ENCODE measurements around the gene CEP83. TPM values are rescaled to one million over a fixed set of nuclear protein-coding genes. Genes with fewer than 3 reads are reported as not detected.
"Not testable (repeated sequence)": the region's sequence is repeated elsewhere in the genome, so short reads cannot be mapped to it uniquely, and the experiment has no call there.

Gene CEP83
- total RNA-seq, 2 experiments from 2014 or later = 14.0 to 17.1 TPM

DNA sequence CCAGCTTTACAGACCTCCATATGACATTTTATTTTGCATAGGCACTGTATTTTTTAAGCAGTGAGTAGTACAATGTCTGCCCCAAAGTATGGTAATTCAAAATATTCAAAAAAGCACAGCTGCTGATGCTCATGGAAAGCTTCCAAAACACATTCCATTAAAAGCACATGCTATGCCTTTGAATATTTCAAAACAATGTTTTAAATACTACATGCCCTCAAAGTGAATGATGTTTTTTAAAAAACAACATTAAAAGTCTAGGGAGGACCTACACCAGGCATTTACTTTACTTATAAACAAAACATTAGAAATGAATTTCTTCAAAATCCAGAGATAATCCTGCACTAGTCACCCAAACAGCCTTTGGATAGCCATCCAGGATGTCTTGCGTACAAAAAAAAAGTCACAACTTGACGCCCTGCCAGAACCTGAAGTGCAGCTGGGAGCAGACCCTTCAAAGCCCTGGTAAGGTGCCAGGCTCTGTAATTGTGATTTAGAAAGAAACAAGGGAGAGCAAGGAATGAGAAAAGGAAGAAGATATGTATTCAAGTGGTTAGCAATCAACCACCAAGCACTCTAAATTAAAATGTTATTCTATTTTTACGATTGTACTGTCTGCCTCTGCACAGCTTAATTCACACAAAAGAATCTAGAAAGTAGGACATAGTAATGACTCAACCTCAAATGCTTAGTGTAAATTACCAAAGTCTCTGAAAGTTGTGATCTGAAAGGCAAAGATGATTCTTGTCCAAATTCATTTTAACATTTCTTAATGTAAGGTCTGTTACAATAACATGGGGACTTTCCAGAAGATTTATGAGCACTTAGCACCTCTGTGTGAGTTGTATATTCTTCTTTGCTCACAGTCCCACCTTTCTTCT lies 31.9 kb downstream of the CEP83 start:
- Mint-ChIP-seq H3K27ac (peak overlapping the region; percentile 3), H3K4me1 (peaks cover 7% of the 10 kb centered on the region), H3K27me3 (no peaks in the 10 kb centered on the region), H3K36me3 (ENCODE audit: low read depth) (peaks cover 56% of the 10 kb centered on the region), H3K9me3 (peaks cover 46% of the 10 kb centered on the region), H3K4me3 (no peak overlapping the region)
- CTCF ChIA-PET = no interaction called here
- no peak for DNase-seq
- POLR2A ChIA-PET = no interaction called here

DNA sequence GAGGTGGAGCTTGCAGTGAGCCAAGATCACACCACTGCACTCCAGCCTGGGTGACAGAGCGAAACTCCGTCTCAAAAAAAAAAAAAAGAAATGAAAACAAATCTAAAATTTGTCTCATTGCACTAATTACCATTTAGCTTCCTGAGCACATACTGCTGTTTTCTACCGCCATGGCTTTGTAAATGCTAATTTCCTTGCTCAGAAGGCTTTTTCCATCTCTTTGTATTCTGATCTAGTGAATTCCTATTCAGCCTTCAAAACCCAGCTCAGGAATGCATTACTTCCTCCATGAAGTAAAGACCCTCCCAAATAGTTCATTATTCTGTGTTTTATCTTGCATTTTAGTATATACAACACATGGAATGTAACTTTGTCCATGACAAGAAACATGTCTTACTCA lies 33.6 kb downstream of the CEP83 start:
- Mint-ChIP-seq H3K27ac (no peak overlapping the region), H3K4me1 (peaks cover 7% of the 10 kb centered on the region), H3K36me3 (ENCODE audit: low read depth) (peaks cover 54% of the 10 kb centered on the region), H3K9me3 (peaks cover 55% of the 10 kb centered on the region), H3K27me3 (no peaks in the 10 kb centered on the region), H3K4me3 (no peak overlapping the region)
- no peak for DNase-seq
- CTCF ChIA-PET = interaction anchor here (0.9 kb wide), 1 partner anchor 10 kb away, joined by 3 read pairs; no protein-coding TSS in a partner anchor
- POLR2A ChIA-PET = no interaction called here

DNA sequence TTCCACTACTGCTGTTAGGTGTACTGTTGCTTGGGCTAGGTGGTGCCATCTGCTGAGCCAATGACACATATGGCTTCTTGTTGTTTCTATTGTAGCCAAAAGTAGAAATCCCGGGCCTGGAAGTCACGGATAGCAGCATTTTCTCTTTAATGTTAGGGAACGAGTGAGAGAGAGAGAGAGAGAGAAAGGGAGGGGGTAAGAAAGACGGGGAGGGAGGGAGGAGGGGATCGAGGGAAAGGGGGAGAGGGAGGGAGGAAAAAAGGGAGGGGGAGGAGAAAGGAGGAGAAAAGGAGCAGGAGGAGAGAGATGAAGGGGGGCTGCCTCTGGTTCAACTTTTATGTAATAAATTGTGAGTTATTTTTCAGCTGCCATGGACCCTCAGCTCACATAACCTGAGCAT lies 34.8 kb downstream of the CEP83 start:
- H3K27me3 Mint-ChIP-seq, H3K27ac Mint-ChIP-seq, POLR2A ChIA-PET, H3K4me3 Mint-ChIP-seq, DNase-seq, H3K4me1 Mint-ChIP-seq, CTCF ChIA-PET: not testable (repeated sequence)
- Mint-ChIP-seq H3K36me3 (ENCODE audit: low read depth) (peaks cover 45% of the 10 kb centered on the region), H3K9me3 (peaks cover 47% of the 10 kb centered on the region)

DNA sequence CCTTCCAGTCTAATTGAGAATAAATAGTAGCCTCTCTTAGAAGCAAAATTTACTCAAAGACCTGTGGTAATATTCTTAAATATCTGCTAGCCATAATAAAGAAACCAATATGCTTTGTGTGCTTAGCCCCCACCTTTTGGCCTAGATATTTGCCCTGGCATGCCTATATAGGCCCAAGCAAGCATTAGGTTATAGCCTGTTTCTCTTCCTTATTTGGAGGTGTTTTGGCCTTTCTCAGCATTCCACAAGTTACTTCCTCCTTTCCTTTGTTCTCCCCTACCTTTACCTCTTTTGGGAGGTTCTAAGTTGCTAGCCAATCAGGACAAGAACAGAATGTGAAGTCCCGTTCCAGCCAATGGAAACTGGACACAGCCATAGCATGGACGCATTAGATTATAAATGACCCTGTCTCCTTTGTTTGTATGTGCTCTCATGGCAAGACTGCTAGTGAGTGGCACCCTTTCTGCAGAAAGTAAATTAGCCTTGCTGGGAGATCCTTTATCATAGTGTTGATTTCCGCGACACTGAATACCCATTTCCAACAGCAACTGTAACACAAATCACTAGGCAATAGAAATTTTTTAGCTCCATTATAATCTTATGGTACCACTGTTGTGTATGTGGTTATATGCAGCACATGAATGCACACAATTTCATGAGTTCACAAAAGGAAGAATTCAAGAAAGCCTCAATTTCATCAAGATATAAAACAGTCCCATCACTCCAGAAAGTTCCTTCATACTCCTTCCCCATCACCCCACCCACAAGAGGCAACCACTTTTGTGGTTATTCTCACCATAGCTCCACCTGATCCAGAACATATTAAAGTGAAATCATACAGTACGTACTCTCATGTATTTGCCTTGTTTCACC lies 37.6 kb downstream of the CEP83 start:
- Mint-ChIP-seq H3K9me3 (peaks cover 55% of the 10 kb centered on the region), H3K36me3 (ENCODE audit: low read depth) (peaks cover 46% of the 10 kb centered on the region), H3K4me1 (peaks cover 4% of the 10 kb centered on the region), H3K27ac (no peak overlapping the region), H3K4me3 (no peak overlapping the region), H3K27me3 (no peaks in the 10 kb centered on the region)
- POLR2A ChIA-PET = no interaction called here
- CTCF ChIA-PET = interaction anchor here (0.9 kb wide), 1 partner anchor 11 kb away, joined by 3 read pairs; no protein-coding TSS in a partner anchor
- no peak for DNase-seq

DNA sequence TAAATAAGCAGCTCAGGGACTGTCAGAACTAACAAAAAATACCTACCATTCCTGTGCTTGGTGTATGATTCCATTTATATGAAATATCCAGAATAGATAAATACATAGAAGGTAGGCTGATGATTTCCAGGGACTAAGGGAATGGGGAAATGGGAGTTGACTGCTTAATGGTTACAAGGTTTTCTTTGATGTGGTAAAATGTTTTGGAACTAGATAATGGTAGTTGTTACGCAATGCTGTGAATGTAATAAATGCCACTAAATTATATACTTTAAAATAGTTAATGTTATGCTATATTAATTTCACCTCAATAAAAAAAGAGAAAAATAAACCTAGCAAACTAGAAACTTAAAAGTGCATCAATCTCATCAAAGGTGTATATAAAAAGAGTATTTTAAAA lies 41.1 kb downstream of the CEP83 start:
- Mint-ChIP-seq H3K4me3 (no peak overlapping the region), H3K36me3 (ENCODE audit: low read depth) (peaks cover 20% of the 10 kb centered on the region), H3K27ac (no peak overlapping the region), H3K9me3 (peaks cover 31% of the 10 kb centered on the region), H3K27me3 (no peaks in the 10 kb centered on the region), H3K4me1 (peaks cover 4% of the 10 kb centered on the region)
- CTCF ChIA-PET = no interaction called here
- no peak for DNase-seq
- POLR2A ChIA-PET = no interaction called here

DNA sequence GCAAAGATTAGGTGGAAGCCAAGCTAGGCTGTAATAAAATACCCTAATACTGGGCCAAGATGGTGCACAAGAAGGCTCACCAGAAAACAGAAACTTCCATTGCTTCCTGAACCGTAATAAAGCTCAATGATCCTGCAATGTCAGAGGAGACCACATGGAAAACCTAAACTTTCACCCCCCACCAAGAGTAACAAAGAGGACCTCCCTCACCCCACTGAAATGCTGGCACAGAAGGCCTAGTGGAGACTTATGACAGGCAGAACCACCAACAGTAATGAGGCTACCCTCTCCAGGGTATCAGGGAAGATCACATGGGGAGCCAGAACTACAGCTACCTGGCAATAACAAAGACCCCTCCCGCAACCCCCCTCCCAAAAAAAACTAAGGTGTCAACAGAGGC lies 43.1 kb downstream of the CEP83 start:
- Mint-ChIP-seq H3K27ac (no peak overlapping the region), H3K27me3 (no peaks in the 10 kb centered on the region), H3K9me3 (peaks cover 17% of the 10 kb centered on the region), H3K4me1 (peaks cover 4% of the 10 kb centered on the region), H3K4me3 (no peak overlapping the region), H3K36me3 (ENCODE audit: low read depth) (peaks cover 13% of the 10 kb centered on the region)
- ChIA-PET POLR2A (interaction anchor here (0.7 kb wide), 1 partner anchor 266 kb away, joined by 5 read pairs; no protein-coding TSS in a partner anchor), CTCF (interaction anchor here (0.6 to 1.2 kb wide), 3 partner anchors 10 to 311 kb away, joined by 3 to 4 read pairs (median 3); no protein-coding TSS in a partner anchor)
- DNase-seq = no peak

DNA sequence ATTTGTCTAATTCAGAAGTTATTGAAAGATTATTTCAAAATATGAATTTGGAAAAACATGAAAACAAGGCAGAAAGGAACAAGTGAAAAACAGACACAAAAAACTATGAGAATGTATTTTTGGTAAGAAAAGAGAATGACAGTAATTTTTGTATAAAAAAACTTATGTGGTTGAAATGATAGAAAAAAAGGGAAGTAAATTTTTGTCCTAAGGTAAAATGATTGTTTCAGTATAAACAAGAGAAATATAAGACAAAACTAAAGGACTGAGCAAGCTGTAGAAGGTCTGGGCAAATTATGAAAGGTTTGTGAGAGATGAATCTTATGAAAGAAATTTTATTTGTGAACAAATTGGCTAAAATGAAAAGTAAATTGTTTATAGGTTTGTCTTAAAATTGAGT lies 44.6 kb downstream of the CEP83 start:
- no peak for DNase-seq
- Mint-ChIP-seq H3K4me1 (peaks cover 4% of the 10 kb centered on the region), H3K36me3 (ENCODE audit: low read depth) (peaks cover 13% of the 10 kb centered on the region), H3K4me3 (no peak overlapping the region), H3K27me3 (no peaks in the 10 kb centered on the region), H3K27ac (no peak overlapping the region), H3K9me3 (peaks cover 14% of the 10 kb centered on the region)
- ChIA-PET POLR2A (no interaction called here), CTCF (no interaction called here)

DNA sequence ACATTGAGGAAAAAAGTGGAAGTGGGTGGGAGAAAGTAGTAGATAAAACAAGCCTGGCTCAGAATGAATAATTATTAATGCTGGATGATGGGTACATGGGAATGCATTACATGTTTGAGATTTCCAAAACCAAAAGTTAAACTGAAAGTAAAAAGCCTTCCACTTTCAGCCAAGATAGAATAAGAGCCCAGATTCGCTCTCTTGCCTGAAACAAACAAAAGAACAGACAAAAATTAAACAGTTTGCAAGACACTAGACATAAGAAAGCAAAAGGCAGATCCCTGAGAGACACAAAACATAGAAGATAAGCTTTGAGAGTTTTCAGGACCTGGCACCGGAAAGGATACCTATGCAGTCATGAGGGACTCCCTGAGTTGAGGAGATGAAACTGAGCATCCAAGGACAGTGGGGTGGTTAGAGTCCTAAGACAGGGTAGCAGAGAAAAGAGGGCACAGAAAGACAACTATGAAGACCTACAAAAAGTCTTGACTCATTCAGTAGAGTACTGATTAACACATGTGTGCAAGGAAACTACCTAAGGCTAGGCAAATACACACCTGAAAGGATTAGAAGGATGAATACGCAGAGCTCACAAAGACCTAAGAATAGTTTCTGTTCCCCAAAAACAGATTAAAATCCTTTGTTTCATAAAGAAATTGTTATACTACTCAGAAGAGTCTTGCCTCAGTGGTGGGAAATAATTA lies 54.1 kb downstream of the CEP83 start:
- ChIA-PET CTCF (no interaction called here), POLR2A (no interaction called here)
- Mint-ChIP-seq H3K4me3 (peak overlapping the region; percentile 1), H3K9me3 (peaks cover 5% of the 10 kb centered on the region), H3K4me1 (peaks cover 10% of the 10 kb centered on the region), H3K27ac (peak overlapping the region; percentile 10), H3K36me3 (ENCODE audit: low read depth) (peaks cover 22% of the 10 kb centered on the region), H3K27me3 (no peaks in the 10 kb centered on the region)
- no peak for DNase-seq

DNA sequence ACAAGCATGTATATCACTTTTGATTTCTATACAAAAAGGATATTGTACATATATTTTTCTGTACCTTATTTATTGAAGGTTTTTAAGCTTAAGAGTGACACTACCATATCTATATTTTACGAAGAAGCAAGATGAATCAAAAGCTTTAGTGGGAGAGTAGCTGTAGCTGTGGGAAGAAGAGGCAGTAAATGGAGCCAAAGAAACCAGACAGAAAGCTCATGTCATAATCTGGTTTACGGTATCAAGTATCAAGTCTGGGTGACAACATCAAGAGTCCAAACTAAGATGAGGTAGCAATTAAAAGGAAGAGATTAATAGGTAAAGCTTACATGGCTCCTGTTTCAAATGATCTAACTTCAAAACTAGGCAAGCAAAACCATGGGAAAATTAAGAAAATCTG lies 54.8 kb downstream of the CEP83 start:
- Mint-ChIP-seq H3K9me3 (peaks cover 9% of the 10 kb centered on the region), H3K27ac (no peak overlapping the region), H3K4me1 (peaks cover 10% of the 10 kb centered on the region), H3K4me3 (no peak overlapping the region), H3K36me3 (ENCODE audit: low read depth) (peaks cover 27% of the 10 kb centered on the region), H3K27me3 (no peaks in the 10 kb centered on the region)
- ChIA-PET CTCF (no interaction called here), POLR2A (interaction anchor here (0.6 kb wide), 1 partner anchor 135 kb away, joined by 3 read pairs; no protein-coding TSS in a partner anchor)
- no peak for DNase-seq

DNA sequence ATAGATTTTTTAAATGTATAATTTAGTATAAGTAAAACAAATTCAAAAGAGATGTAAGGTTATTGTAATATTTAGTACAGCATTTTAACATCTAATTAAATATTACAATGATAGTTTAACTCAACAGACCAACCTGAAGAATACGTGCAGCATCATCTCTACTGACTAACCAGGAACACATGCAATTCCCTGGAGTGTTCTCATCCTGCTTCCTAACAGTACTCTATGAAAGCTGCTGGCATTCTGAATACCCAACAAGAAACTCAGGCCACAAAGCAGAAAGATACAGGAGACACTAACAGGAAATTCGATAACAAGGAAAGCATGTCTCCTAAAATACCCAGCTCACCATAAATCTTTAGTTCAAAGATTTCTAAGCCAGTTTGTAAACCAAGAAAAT lies 58.3 kb downstream of the CEP83 start:
- ChIA-PET POLR2A (no interaction called here), CTCF (no interaction called here)
- Mint-ChIP-seq H3K4me3 (no peak overlapping the region), H3K36me3 (ENCODE audit: low read depth) (peaks cover 38% of the 10 kb centered on the region), H3K9me3 (peaks cover 22% of the 10 kb centered on the region), H3K4me1 (peaks cover 10% of the 10 kb centered on the region), H3K27me3 (no peaks in the 10 kb centered on the region), H3K27ac (no peak overlapping the region)
- DNase-seq = no peak

DNA sequence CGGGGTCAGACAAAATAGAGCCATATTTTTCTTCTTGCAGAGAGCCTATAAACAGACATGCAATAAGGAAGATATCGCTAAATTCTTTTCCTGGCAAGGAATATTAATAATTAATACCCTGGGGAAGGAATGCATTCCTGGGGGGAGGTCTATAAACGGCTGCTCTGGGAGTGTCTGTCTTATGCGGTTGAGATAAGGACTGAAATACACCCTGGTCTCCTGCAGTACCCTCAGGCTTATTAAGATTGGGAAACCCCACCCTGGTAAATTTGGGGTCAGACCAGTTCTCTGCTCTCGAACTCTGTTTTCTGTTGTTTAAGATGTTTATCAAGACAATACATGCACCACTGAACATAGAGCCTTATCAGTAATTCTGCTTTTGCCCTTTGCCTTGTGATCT lies 61.0 kb downstream of the CEP83 start:
- H3K27me3 Mint-ChIP-seq, POLR2A ChIA-PET: not testable (repeated sequence)
- peaks cover 45% of the 10 kb centered on the region for H3K36me3 Mint-ChIP-seq (ENCODE audit: low read depth)

DNA sequence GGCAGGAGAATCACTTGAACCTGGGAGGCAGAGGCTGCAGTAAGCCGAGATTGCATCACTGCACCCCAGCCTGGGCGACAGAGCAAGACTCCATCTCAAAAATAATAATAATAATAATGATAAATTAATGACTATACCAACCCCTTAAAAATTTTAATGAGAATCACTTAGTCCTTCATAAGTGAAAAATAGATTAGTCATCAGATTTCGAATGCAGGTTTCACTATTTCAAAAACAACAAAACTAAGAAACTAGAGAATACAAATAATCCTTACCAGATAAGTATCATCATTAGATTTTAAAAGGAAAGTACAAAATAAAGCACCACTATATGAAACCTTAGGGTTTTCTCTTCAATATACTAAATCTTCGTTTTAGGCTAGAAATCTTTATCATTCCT lies 62.3 kb downstream of the CEP83 start:
- no peak for DNase-seq
- Mint-ChIP-seq H3K4me1 (no peaks in the 10 kb centered on the region), H3K4me3 (no peak overlapping the region), H3K27ac (no peak overlapping the region), H3K36me3 (ENCODE audit: low read depth) (peaks cover 39% of the 10 kb centered on the region), H3K9me3 (peaks cover 23% of the 10 kb centered on the region), H3K27me3 (no peaks in the 10 kb centered on the region)
- ChIA-PET POLR2A (no interaction called here), CTCF (interaction anchor here (1.0 kb wide), 1 partner anchor 29 kb away, joined by 3 read pairs; no protein-coding TSS in a partner anchor)

More for the DNA sequence above, 61.0 kb downstream of the CEP83 start:
- H3K4me3 Mint-ChIP-seq, H3K27ac Mint-ChIP-seq, H3K4me1 Mint-ChIP-seq, DNase-seq, CTCF ChIA-PET: not testable (repeated sequence)
- H3K9me3 Mint-ChIP-seq = peaks cover 24% of the 10 kb centered on the region
